Naive thymus-derived CD4-positive, alpha-beta T cell (primary cell): ENCODE measurements around the gene ARHGAP42. TPM values are rescaled to one million over a fixed set of nuclear protein-coding genes. Genes with fewer than 3 reads are reported as not detected.

ENCODE experiments used
- ATAC-seq: fragments of 150-1000 bp; cut with Tn5 transposase; 2 replicates; pipeline ENCODE4 v1.10.0; 2021; ENCODE audit warnings: mild to moderate bottlenecking, moderate library complexity
- CTCF ChIA-PET: fragments of 350-600 bp; sonication (Branson Sonifier 250); formaldehyde crosslinking; loops from one replicate; lab custom pipeline; 2021; ENCODE audit warnings: antibody characterized with exemption; lab: Charles Lee
- POLR2A ChIA-PET: fragments of 350-600 bp; sonication (Branson Sonifier 250); formaldehyde crosslinking; loops from one replicate; lab custom pipeline; 2021; ENCODE audit warnings: antibody characterized with exemption, inconsistent platforms; lab: Charles Lee
- DNase-seq, 9 donors: peaks; one replicate each; pipeline versions ENCODE4 v3.0.0 to v3.0.0-alpha.2; 2020 to 2022; ENCODE audit warnings: mixed read lengths in 1 of 9
- H3K27ac ChIP-seq: one replicate; pipeline ENCODE4 v1.7.0; 2013; ENCODE audit warnings: mild to moderate bottlenecking, low read depth, low read length, moderate library complexity
- H3K27me3 ChIP-seq, 2 donors: one replicate each; pipeline ENCODE4 v1.7.0; 2013; ENCODE audit warnings: low read length in 2 of 2, mild to moderate bottlenecking in 2 of 2, moderate library complexity in 2 of 2; ENCODE audit not compliant: control insufficient read depth in 2 of 2, insufficient read depth in 2 of 2
- H3K36me3 ChIP-seq, 3 experiments: 1 replicate in 2 of 3; 2 replicates in 1 of 3; pipeline ENCODE4 v1.7.0; 2013; ENCODE audit warnings: low read length in 3 of 3, mild to moderate bottlenecking in 3 of 3, moderate library complexity in 1 of 3; ENCODE audit not compliant: insufficient read depth in 3 of 3, control insufficient read depth in 2 of 3
- H3K4me1 ChIP-seq, 2 donors: one replicate each; pipeline ENCODE4 v1.7.0; 2013; ENCODE audit warnings: low read length in 2 of 2, mild to moderate bottlenecking in 2 of 2, moderate library complexity in 1 of 2; ENCODE audit not compliant: control insufficient read depth in 2 of 2, insufficient read depth in 2 of 2
- H3K4me3 ChIP-seq: 2 replicates; pipeline ENCODE4 v1.7.0; 2013; ENCODE audit warnings: mild to moderate bottlenecking, low read length
- H3K9me3 ChIP-seq, 3 experiments: 1 replicate in 2 of 3; 2 replicates in 1 of 3; pipeline ENCODE4 v1.7.0; 2013; ENCODE audit warnings: low read length in 3 of 3; ENCODE audit not compliant: control insufficient read depth in 2 of 3
- H3K27ac Mint-ChIP-seq, 9 donors: one replicate each; pipeline ENCODE4 v1.8.0; 2020 to 2022; ENCODE audit warnings: mixed read lengths in 9 of 9, mild to moderate bottlenecking in 8 of 9, moderate library complexity in 5 of 9, inconsistent platforms in 2 of 9
- H3K27me3 Mint-ChIP-seq, 5 donors: one replicate each; pipeline ENCODE4 v1.8.0; 2021 to 2022; ENCODE audit warnings: mixed read lengths in 5 of 5, mild to moderate bottlenecking in 1 of 5
- H3K36me3 Mint-ChIP-seq, 5 donors: one replicate each; pipeline ENCODE4 v1.8.0; 2020 to 2022; ENCODE audit warnings: mixed read lengths in 5 of 5, mild to moderate bottlenecking in 3 of 5, inconsistent platforms in 1 of 5
- H3K4me1 Mint-ChIP-seq, 7 donors: one replicate each; pipeline ENCODE4 v1.8.0; 2020 to 2022; ENCODE audit warnings: mixed read lengths in 7 of 7, mild to moderate bottlenecking in 3 of 7, inconsistent platforms in 1 of 7
- H3K4me3 Mint-ChIP-seq, 10 donors: one replicate each; pipeline ENCODE4 v1.8.0; 2020 to 2022; ENCODE audit warnings: mild to moderate bottlenecking in 10 of 10, mixed read lengths in 10 of 10, moderate library complexity in 6 of 10, inconsistent platforms in 2 of 10
- H3K9me3 Mint-ChIP-seq, 11 donors: one replicate each; pipeline ENCODE4 v1.8.0; 2020 to 2022; ENCODE audit warnings: mixed read lengths in 11 of 11, mild to moderate bottlenecking in 4 of 11, inconsistent platforms in 1 of 11, moderate library complexity in 1 of 11
- intact Hi-C, 2 donors: fragments of 100-400 bp; cut with micrococcal nuclease; formaldehyde crosslinking; loops; one replicate each; pipeline ENCODE4 v1.15.1; 2023
- polyA plus RNA-seq, 2 donors: library from polyadenylated mRNA; unstranded; fragments of 300-500 nt; fragmentation: Illumina TruSeq; gene quantifications; one replicate each; pipeline ENCODE4 v1.2.3, GENCODE V29; 2021
- total RNA-seq, 6 experiments: library from RNA in 5 of 6; stranded (reverse) in 5 of 6; gene quantifications; 1 replicate in 5 of 6; 2 replicates in 1 of 6; pipeline ENCODE4 v1.2.3 and lab custom pipeline; 2021 to 2026

Gene ARHGAP42
- total and polyA plus RNA-seq, 7 experiments from 2014 or later: 0.05 to 0.66 (median 0.21) TPM; not detected in 4

- ChIA-PET CTCF (no interaction called here), POLR2A (no interaction called here)
- Histone ChIP-seq H3K4me1 (no peaks in the 10 kb centered on the region), H3K36me3 (no peaks in the 10 kb centered on the region), H3K27ac (no peak overlapping the region), H3K4me3 (no peak overlapping the region), H3K9me3 (no peaks in the 10 kb centered on the region), H3K27me3 (no peaks in the 10 kb centered on the region)
- intact Hi-C loops: no loop called here
- Mint-ChIP-seq H3K4me1 (peaks cover 0 to 1% (median 0%) of the 10 kb centered on the region in 7 donors), H3K4me3 (no peak overlapping the region), H3K27me3 (no peaks in the 10 kb centered on the region), H3K9me3 (peaks cover 0 to 15% (median 3%) of the 10 kb centered on the region in 11 donors), H3K36me3 (peaks cover 0 to 4% (median 0%) of the 10 kb centered on the region in 5 donors), H3K27ac (no peak overlapping the region)
- no peak for DNase-seq
- no peak for ATAC-seq
Observed at GRCh38 chr11:101034076-101034475, 347.0 kb downstream of the ARHGAP42 start.

- no peaks in the 10 kb centered on the region for H3K36me3 ChIP-seq
- H3K36me3 Mint-ChIP-seq: peaks cover 0 to 4% (median 0%) of the 10 kb centered on the region in 5 donors
- intact Hi-C loops: no loop called here
- no peaks in the 10 kb centered on the region for H3K4me1 Mint-ChIP-seq
- no peak overlapping the region for H3K4me3 ChIP-seq
- H3K4me1 ChIP-seq: no peaks in the 10 kb centered on the region
- no peak overlapping the region for H3K27ac ChIP-seq
- no peaks in the 10 kb centered on the region for H3K9me3 ChIP-seq
- H3K27me3 Mint-ChIP-seq: no peaks in the 10 kb centered on the region
- DNase-seq: no peak
- no peak for ATAC-seq
- ChIA-PET POLR2A (no interaction called here), CTCF (no interaction called here)
- no peak overlapping the region for H3K27ac Mint-ChIP-seq
- H3K4me3 Mint-ChIP-seq: no peak overlapping the region
- H3K27me3 ChIP-seq: no peaks in the 10 kb centered on the region
- peaks cover 0 to 13% (median 3%) of the 10 kb centered on the region in 11 donors for H3K9me3 Mint-ChIP-seq
Observed at GRCh38 chr11:101035872-101036271, 348.8 kb downstream of the ARHGAP42 start.
